SJCRH30 (cell line): ENCODE results near the gene DBNL. TPM values are rescaled to one million over a fixed set of nuclear protein-coding genes. Genes with fewer than 3 reads are reported as not detected.

Experiments
- DNase-seq, 2 experiments: peaks; one replicate each; pipeline ENCODE4 v3.0.0-alpha.2; 2015 to 2020
- H3K27ac ChIP-seq: fragments of 250-450 bp; sonication (Bioruptor Pico); 2 replicates; pipeline ENCODE4 v1.5.1; 2020; ENCODE audit warnings: mild to moderate bottlenecking, moderate library complexity
- H3K27me3 ChIP-seq: fragments of 250-450 bp; sonication (Bioruptor Pico); 2 replicates; pipeline ENCODE4 v1.5.1; 2020; ENCODE audit warnings: mild to moderate bottlenecking, moderate library complexity
- H3K36me3 ChIP-seq: fragments of 250-450 bp; sonication (Bioruptor Pico); 2 replicates; pipeline ENCODE4 v1.5.1; 2020; ENCODE audit warnings: mild to moderate bottlenecking, moderate library complexity
- H3K4me1 ChIP-seq: fragments of 250-450 bp; sonication (Bioruptor Pico); 2 replicates; pipeline ENCODE4 v1.5.1; 2020; ENCODE audit warnings: mild to moderate bottlenecking, moderate library complexity
- H3K4me3 ChIP-seq: fragments of 250-450 bp; sonication (Bioruptor Pico); 2 replicates; pipeline ENCODE4 v1.5.1; 2020; ENCODE audit warnings: mild to moderate bottlenecking, moderate library complexity
- H3K9me3 ChIP-seq: fragments of 250-450 bp; sonication (Bioruptor Pico); replicated peaks from 2 replicates; pipeline ENCODE4 v1.5.1; 2020; ENCODE audit warnings: mild to moderate bottlenecking, moderate library complexity
- total RNA-seq: library from RNA; depleted of rRNA; stranded (reverse); fragments of >200 nt; shearing (Covaris generic); gene quantifications from 2 replicates; pipeline ENCODE4 v1.2.3, GENCODE V29; 2014

The DBNL gene
- total RNA-seq, 1 experiment from 2014 or later = 54.4 TPM

- Histone ChIP-seq H3K4me3 (no peak overlapping the region), H3K27me3 (no peaks in the 10 kb centered on the region), H3K9me3 (no peaks in the 10 kb centered on the region), H3K27ac (no peak overlapping the region), H3K4me1 (no peaks in the 10 kb centered on the region), H3K36me3 (peaks cover 25% of the 10 kb centered on the region)
- no peak for DNase-seq
Observed at GRCh38 chr7:44052771-44053365, 8.4 kb downstream of the DBNL start.

GRCh38 chr7:44056681-44057080 is 12.2 kb downstream of the DBNL start:
- no peak for DNase-seq
- Histone ChIP-seq H3K9me3 (no peaks in the 10 kb centered on the region), H3K36me3 (peaks cover 31% of the 10 kb centered on the region), H3K4me3 (no peak overlapping the region), H3K27ac (no peak overlapping the region), H3K4me1 (no peaks in the 10 kb centered on the region), H3K27me3 (no peaks in the 10 kb centered on the region)

DNA sequence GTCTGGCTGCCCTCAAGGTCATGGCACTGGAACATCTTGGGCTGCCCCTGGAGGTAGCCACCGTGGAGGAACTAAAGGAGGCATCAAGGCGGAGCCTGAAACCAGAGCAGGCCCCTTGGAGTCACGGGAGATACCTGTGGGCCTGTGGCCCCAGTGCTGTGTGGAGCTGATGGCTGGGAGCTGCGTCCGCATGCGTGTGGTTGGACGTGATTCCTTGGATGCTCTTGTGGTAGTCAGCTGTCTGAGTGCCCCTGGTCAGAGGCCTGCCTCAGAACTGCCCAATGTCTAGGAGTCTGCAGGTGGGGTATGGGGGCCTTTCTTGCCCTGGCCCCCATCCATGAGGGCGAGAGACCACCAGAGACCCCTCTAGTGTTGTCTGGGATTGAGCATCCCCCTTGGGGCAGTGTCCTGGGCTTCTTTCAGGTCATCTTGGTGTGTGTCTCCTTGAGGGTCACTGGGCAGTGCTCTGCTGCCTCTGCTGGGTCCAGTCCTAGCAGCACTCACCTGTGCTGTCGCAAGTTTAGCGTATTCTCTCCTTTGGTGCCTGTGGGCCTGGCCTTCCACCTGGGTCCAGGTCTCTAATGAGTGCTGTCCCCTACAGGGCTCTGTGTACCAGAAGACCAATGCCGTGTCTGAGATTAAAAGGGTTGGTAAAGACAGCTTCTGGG is 12.8 kb downstream of the DBNL start:
- Histone ChIP-seq H3K9me3 (no peaks in the 10 kb centered on the region), H3K36me3 (peaks cover 27% of the 10 kb centered on the region), H3K4me3 (no peak overlapping the region), H3K27ac (no peak overlapping the region), H3K27me3 (no peaks in the 10 kb centered on the region), H3K4me1 (no peaks in the 10 kb centered on the region)
- no peak for DNase-seq

GRCh38 chr7:44057849-44058758 is 13.6 kb downstream of the DBNL start:
- Histone ChIP-seq H3K4me1 (no peaks in the 10 kb centered on the region), H3K9me3 (no peaks in the 10 kb centered on the region), H3K27me3 (no peaks in the 10 kb centered on the region), H3K27ac (no peak overlapping the region), H3K4me3 (no peak overlapping the region), H3K36me3 (peaks cover 27% of the 10 kb centered on the region)
- no peak for DNase-seq

- no peak overlapping the region for H3K4me3 ChIP-seq
- no peaks in the 10 kb centered on the region for H3K4me1 ChIP-seq
- H3K36me3 ChIP-seq = peaks cover 27% of the 10 kb centered on the region
- H3K27me3 ChIP-seq = no peaks in the 10 kb centered on the region
- no peak for DNase-seq
- no peaks in the 10 kb centered on the region for H3K9me3 ChIP-seq
- H3K27ac ChIP-seq = no peak overlapping the region
Observed at GRCh38 chr7:44058759-44059218, 14.3 kb downstream of the DBNL start.

GRCh38 chr7:44059219-44060090 is 15.0 kb downstream of the DBNL start:
- Histone ChIP-seq H3K27ac (no peak overlapping the region), H3K4me1 (no peaks in the 10 kb centered on the region), H3K27me3 (no peaks in the 10 kb centered on the region), H3K9me3 (no peaks in the 10 kb centered on the region), H3K36me3 (peaks cover 26% of the 10 kb centered on the region), H3K4me3 (no peak overlapping the region)
- DNase-seq = no peak

- H3K4me3 ChIP-seq = no peak overlapping the region
- no peak for DNase-seq
- no peak overlapping the region for H3K27ac ChIP-seq
- peaks cover 18% of the 10 kb centered on the region for H3K36me3 ChIP-seq
- no peaks in the 10 kb centered on the region for H3K9me3 ChIP-seq
- no peaks in the 10 kb centered on the region for H3K4me1 ChIP-seq
- no peaks in the 10 kb centered on the region for H3K27me3 ChIP-seq
Observed at GRCh38 chr7:44060091-44060947, 15.8 kb downstream of the DBNL start.

DNA sequence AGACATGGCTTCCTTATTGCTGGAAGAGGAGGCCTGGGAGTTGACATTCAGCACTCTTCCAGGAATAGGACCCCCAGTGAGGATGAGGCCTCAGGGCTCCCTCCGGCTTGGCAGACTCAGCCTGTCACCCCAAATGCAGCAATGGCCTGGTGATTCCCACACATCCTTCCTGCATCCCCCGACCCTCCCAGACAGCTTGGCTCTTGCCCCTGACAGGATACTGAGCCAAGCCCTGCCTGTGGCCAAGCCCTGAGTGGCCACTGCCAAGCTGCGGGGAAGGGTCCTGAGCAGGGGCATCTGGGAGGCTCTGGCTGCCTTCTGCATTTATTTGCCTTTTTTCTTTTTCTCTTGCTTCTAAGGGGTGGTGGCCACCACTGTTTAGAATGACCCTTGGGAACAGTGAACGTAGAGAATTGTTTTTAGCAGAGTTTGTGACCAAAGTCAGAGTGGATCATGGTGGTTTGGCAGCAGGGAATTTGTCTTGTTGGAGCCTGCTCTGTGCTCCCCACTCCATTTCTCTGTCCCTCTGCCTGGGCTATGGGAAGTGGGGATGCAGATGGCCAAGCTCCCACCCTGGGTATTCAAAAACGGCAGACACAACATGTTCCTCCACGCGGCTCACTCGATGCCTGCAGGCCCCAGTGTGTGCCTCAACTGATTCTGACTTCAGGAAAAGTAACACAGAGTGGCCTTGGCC is 16.6 kb downstream of the DBNL start:
- no peaks in the 10 kb centered on the region for H3K27me3 ChIP-seq
- H3K4me1 ChIP-seq = no peaks in the 10 kb centered on the region
- no peak for DNase-seq
- H3K36me3 ChIP-seq = peaks cover 15% of the 10 kb centered on the region
- H3K4me3 ChIP-seq = no peak overlapping the region
- no peak overlapping the region for H3K27ac ChIP-seq
- H3K9me3 ChIP-seq = no peaks in the 10 kb centered on the region

DNA sequence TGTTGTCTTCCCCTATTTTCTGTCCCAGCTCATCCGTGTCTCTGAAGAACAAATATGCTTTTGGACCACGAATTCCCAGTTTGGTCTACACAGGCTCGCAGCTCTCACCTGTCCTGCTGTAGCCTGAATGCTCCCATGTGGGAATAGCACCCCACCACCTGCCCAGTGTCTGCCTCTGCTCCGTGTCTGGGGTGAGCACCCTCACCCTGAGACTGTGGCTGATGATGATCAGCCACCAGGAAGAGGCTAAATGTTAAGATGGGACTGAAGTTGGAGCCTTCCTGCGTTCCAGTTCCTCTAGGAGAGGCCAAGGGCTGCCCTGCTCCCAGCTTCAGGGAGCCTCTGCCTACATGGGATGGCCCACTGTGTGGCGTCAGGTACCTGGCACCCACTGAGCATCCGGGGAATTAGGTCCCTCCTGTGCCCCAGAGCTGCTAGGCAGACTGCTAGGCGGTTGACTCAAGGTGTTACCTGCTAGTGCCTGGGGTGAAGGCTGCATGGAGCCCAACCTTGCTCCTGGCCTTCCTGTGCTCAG is 17.2 kb downstream of the DBNL start:
- H3K36me3 ChIP-seq = peaks cover 13% of the 10 kb centered on the region
- no peak for DNase-seq
- no peaks in the 10 kb centered on the region for H3K27me3 ChIP-seq
- H3K27ac ChIP-seq = no peak overlapping the region
- no peaks in the 10 kb centered on the region for H3K4me1 ChIP-seq
- no peak overlapping the region for H3K4me3 ChIP-seq
- H3K9me3 ChIP-seq = no peaks in the 10 kb centered on the region

- Histone ChIP-seq H3K4me3 (no peak overlapping the region), H3K27ac (no peak overlapping the region), H3K9me3 (no peaks in the 10 kb centered on the region), H3K36me3 (peaks cover 7% of the 10 kb centered on the region; the same call in 1 of the 2 replicates), H3K4me1 (no peaks in the 10 kb centered on the region), H3K27me3 (no peaks in the 10 kb centered on the region)
- no peak for DNase-seq
Observed at GRCh38 chr7:44062180-44062902, 17.8 kb downstream of the DBNL start.

DNA sequence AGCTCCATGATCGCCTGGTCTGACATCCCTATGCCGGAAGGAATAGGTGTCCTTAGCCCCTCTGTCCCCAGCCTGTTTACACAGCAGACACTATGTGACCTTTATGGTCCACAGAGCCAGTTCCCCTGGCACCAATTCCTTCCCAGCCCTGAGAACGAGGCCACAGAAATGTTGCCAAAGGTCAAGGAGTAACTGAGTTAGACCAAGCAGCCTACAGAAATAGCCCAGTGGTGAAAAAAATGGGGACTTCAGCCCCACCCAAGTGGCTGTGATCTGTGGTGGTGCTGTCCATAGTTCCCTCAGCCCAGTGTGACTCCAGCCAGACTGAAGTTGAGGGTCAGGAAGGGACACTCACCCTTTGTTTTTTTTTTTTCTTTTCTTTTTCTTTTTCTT is 18.4 kb downstream of the DBNL start:
- DNase-seq = no peak
- Histone ChIP-seq H3K4me1 (no peaks in the 10 kb centered on the region), H3K4me3 (no peak overlapping the region), H3K9me3 (no peaks in the 10 kb centered on the region), H3K36me3 (peaks cover 7% of the 10 kb centered on the region; the same call in 1 of the 2 replicates), H3K27ac (no peak overlapping the region), H3K27me3 (no peaks in the 10 kb centered on the region)

- no peak for DNase-seq
- no peaks in the 10 kb centered on the region for H3K9me3 ChIP-seq
- no peaks in the 10 kb centered on the region for H3K4me1 ChIP-seq
- no peaks in the 10 kb centered on the region for H3K27me3 ChIP-seq
- H3K27ac ChIP-seq = no peak overlapping the region
- 0 out of 2 replicates have a peak, but pooled peaks cover 7% of the 10 kb centered on the region for H3K36me3 ChIP-seq
- H3K4me3 ChIP-seq = no peak overlapping the region
Observed at GRCh38 chr7:44063547-44063893, 19.0 kb downstream of the DBNL start.
